GM19025 (cell line): ENCODE measurements around the gene THBD.

Experiments used
- ATAC-seq: cut with Tn5 transposase; IDR thresholded peaks from one replicate; pipeline ENCODE4 v1.9.1; 2021; ENCODE audit warnings: mild to moderate bottlenecking, low read depth, moderate library complexity; ENCODE audit not compliant: unreplicated experiment

THBD gene, protein sequence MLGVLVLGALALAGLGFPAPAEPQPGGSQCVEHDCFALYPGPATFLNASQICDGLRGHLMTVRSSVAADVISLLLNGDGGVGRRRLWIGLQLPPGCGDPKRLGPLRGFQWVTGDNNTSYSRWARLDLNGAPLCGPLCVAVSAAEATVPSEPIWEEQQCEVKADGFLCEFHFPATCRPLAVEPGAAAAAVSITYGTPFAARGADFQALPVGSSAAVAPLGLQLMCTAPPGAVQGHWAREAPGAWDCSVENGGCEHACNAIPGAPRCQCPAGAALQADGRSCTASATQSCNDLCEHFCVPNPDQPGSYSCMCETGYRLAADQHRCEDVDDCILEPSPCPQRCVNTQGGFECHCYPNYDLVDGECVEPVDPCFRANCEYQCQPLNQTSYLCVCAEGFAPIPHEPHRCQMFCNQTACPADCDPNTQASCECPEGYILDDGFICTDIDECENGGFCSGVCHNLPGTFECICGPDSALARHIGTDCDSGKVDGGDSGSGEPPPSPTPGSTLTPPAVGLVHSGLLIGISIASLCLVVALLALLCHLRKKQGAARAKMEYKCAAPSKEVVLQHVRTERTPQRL

DNA sequence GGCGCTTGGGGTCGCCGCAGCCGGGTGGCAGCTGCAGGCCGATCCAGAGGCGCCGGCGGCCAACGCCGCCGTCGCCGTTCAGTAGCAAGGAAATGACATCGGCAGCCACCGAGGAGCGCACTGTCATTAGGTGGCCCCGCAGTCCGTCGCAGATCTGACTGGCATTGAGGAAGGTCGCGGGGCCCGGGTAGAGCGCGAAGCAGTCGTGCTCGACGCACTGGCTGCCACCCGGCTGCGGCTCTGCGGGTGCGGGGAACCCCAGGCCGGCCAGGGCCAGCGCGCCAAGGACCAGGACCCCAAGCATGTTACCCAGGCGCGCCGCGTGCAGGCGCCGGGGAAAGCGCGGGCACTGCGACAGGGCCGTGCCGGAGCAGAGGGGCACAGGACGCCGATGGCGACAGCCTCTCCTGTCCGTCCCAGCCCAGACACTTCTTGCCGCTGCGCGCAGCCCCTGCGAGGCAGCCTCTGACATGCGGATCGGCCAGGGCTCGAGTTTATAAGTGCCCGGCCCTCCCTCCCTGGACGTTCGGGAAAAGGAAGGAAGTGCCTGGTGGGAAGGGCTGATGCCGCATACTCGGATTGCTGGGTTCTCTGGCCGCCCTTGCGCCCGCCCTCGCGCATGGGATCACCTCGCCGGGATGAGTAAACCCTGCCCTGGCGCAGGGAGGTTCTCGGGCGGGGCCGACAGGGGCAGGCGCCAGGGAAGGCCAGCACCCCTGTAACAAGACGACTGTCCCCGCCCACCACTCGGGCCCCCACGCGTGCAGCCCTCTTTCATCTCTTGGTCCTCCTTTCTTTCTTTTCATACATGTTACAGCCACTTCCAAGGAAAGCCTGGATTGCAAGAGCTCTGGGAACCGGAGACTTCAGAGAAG is at the start of gene THBD:
TSS of gene THBD (minus strand) at position 472 of the 875 bp plus-strand sequence. CDS start at position 304, 168 bp downstream.
- ATAC-seq: no peak

GRCh38 chr20:23097636-23098580 is 48.4 kb upstream of the THBD start:
- no peak for ATAC-seq

- ATAC-seq: no peak
These were observed 47.6 kb upstream of the THBD start for GRCh38 chr20:23096986-23097520.

DNA sequence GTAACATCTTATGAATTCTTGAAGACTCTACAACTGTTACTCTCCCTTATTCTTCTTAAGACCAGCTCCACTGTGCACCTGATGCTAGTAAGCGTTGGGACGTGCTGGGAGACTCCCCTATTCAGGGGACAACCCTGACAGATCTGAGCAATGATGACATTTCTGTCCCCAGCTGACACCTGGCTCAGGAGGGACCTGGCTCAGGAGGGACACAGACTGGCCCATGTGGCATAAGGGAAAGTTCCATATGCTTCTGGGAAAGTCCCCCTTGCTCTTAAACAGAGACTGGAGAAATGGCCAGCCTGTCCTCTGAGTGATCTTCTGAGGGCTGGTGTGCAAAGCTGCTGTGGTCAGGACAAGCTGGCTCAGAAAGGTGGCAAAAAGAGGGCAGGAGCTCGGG is 46.6 kb upstream of the THBD start:
- no peak for ATAC-seq

GRCh38 chr20:23095499-23095898 is 46.0 kb upstream of the THBD start:
- ATAC-seq: no peak

DNA sequence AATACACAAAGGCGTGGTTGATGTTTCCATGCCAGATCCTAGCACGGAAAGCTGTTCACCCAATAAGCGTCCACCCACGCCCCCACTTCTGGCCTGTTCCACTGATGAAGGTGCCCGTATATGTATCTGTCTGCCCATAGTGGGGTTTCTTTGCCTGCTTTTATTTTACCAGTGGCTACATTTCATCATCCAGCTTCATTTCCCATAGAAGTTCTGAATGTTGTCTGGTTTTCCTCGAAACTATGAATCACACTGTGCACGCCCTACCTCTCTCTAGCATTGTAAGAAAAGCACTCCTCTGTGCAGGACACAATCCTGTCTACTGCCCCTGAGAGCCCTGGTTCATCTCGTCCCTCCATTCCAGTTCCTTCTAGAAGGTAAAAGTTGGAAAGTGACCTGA is 45.5 kb upstream of the THBD start:
- ATAC-seq: no peak

GRCh38 chr20:23094213-23094896 is 44.9 kb upstream of the THBD start:
- ATAC-seq: no peak

DNA sequence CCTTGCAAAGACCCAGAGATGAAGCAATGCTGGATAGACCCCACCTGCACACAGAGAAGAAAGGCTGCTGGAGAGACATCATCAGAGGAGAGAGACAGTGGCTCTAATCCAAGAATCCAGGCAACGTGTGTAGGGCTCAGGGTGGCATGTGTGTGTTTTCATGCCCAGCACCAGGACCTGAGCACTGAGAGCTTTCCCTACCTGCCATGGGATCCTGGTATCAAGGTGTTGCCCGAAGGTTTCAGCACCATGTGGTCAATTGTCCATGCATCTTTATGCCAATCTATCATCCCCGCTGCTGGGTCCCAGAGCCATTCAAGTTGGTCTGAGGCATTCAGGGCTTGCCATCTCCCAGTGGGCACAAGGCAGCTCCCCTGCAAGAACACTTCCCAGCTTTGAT is 44.1 kb upstream of the THBD start:
- ATAC-seq: no peak

- ATAC-seq: no peak
These were observed 43.5 kb upstream of the THBD start for GRCh38 chr20:23092861-23093495.

- ATAC-seq: no peak
These were observed 42.9 kb upstream of the THBD start for GRCh38 chr20:23092384-23092756.

GRCh38 chr20:23091721-23092383 is 42.4 kb upstream of the THBD start:
- ATAC-seq: no peak

DNA sequence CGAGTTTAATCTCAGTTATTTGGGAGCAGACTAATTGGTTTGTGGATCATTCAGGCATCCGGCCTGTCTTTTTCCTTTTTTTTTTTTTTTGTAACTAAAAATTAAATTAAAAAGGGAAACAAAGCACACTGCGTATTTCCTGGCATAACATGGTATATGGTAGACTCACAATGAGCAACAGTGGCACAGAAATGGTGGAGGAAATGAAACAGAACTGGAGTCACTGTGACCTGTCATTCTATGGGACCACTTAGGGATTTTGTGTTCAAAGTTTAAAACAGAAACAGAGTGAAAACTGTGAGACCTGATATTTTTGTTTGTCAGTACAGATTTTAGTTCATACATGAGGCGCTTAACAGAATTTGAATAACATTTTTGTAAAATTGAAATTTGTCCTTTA is 41.4 kb upstream of the THBD start:
- no peak for ATAC-seq

- ATAC-seq: no peak
These were observed 40.7 kb upstream of the THBD start for GRCh38 chr20:23090147-23090546.

- ATAC-seq: no peak
These were observed 39.4 kb upstream of the THBD start for GRCh38 chr20:23088866-23089265.

GRCh38 chr20:23087587-23088251 is 38.2 kb upstream of the THBD start:
- no peak for ATAC-seq

- ATAC-seq: no peak
These were observed 37.5 kb upstream of the THBD start for GRCh38 chr20:23086931-23087411.

DNA sequence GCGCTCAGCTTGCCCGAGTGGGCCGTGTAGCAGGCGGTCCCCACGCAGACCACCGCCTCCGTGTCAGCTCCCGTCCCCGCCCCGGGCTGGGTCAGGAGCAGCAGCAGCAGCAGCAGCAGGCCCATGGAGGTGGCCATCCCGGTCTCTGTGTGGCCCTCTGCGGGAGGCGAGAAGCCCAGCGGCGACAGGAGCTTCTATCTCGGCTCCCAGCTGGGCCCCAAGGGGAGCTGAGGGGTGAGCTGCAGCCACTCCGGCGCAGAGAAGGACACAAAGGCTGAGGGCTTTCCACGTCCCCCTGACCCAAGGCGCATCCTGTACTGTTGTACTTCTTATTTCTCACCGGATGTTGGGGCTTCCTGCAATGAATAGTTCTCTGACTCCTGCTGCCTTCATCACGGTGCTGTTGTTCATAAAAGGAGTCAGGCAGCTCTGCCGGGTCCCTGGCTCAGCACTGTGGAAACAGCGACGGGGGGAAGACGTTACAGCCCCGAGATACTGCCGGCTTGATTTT is 36.6 kb upstream of the THBD start, which contains the start of gene CD93:
TSS of gene CD93 (minus strand) at position 269 of the 511 bp plus-strand sequence. CDS start at position 137, 132 bp downstream.
- no peak for ATAC-seq
